HepG2 (cell line): ENCODE results near the gene CHCHD1. TPM values are rescaled to one million over a fixed set of nuclear protein-coding genes. Genes with fewer than 3 reads are reported as not detected.

Source experiments
- DDIT3 ChIP-seq: sonication (generic); formaldehyde crosslinking; IDR thresholded peaks from 2 replicates; pipeline ENCODE4 v1.4.0; 2020; ENCODE audit warnings: mild to moderate bottlenecking, missing genetic modification reagents
- FOXO4 ChIP-seq: sonication (generic); formaldehyde crosslinking; conservative IDR thresholded peaks from 2 replicates; pipeline ENCODE4 v1.8.1; 2023; ENCODE audit warnings: missing genetic modification reagents
- HDAC1 ChIP-seq: sonication (generic); formaldehyde crosslinking; IDR thresholded peaks from 2 replicates; pipeline ENCODE4 v1.5.1; 2020; ENCODE audit warnings: mild to moderate bottlenecking, missing genetic modification reagents
- HES4 ChIP-seq: sonication (generic); formaldehyde crosslinking; IDR thresholded peaks from 2 replicates; pipeline ENCODE4 v1.9.0; 2021; ENCODE audit warnings: mild to moderate bottlenecking, missing genetic modification reagents, borderline replicate concordance
- HNRNPH1 ChIP-seq: fragments of 200-400 bp; formaldehyde crosslinking; optimal IDR thresholded peaks from 2 replicates; pipeline ENCODE3; 2017; ENCODE audit warnings: mild to moderate bottlenecking, low read depth, low read length
- JDP2 ChIP-seq: sonication (generic); formaldehyde crosslinking; IDR thresholded peaks from 2 replicates; pipeline ENCODE4 v1.8.1; 2022; ENCODE audit warnings: missing genetic modification reagents, borderline replicate concordance
- MAZ ChIP-seq, 2 experiments: sonication (generic) in 1 of 2; formaldehyde crosslinking in 1 of 2; IDR thresholded peaks; 2 replicates each; pipeline versions ENCODE4 v1.5.0 to v1.6.1; 2012 to 2020; ENCODE audit warnings: low read depth in 2 of 2, mild to moderate bottlenecking in 2 of 2, borderline replicate concordance in 1 of 2, improper control_type of control experiment in 1 of 2, low read length in 1 of 2, missing genetic modification reagents in 1 of 2, moderate library complexity in 1 of 2
- MTA1 ChIP-seq: sonication (generic); formaldehyde crosslinking; IDR thresholded peaks from 2 replicates; pipeline ENCODE4 v1.4.0; 2020; ENCODE audit warnings: missing genetic modification reagents, mild to moderate bottlenecking, borderline replicate concordance
- NFE2 ChIP-seq: sonication (generic); formaldehyde crosslinking; IDR thresholded peaks from 2 replicates; pipeline ENCODE4 v1.4.0; 2020; ENCODE audit warnings: missing genetic modification reagents
- NR2F2 ChIP-seq: IDR thresholded peaks from 2 replicates; pipeline ENCODE4 v1.6.1; 2012; ENCODE audit warnings: low read depth, inconsistent platforms, borderline replicate concordance
- PAWR ChIP-seq: sonication (generic); formaldehyde crosslinking; IDR thresholded peaks from 2 replicates; pipeline ENCODE4 v1.4.0; 2020; ENCODE audit warnings: missing genetic modification reagents, mild to moderate bottlenecking, borderline replicate concordance
- RBFOX2 ChIP-seq: fragments of 200-400 bp; formaldehyde crosslinking; IDR thresholded peaks from 2 replicates; pipeline ENCODE4 v1.6.1; 2017; ENCODE audit warnings: low read depth, mild to moderate bottlenecking, low read length
- TRIM24 ChIP-seq: sonication (generic); formaldehyde crosslinking; IDR thresholded peaks from 2 replicates; pipeline ENCODE4 v1.8.0; 2022; ENCODE audit warnings: mild to moderate bottlenecking, missing genetic modification reagents
- ZFP36 ChIP-seq: fragments of 150-350 bp; IDR thresholded peaks from 2 replicates; pipeline ENCODE4 v1.6.1; 2018; ENCODE audit warnings: borderline replicate concordance, low read length, low read depth; ENCODE audit not compliant: partially characterized antibody
- ZNF12 ChIP-seq: sonication (generic); formaldehyde crosslinking; IDR thresholded peaks from 2 replicates; pipeline ENCODE4 v1.5.0; 2020; ENCODE audit warnings: missing genetic modification reagents
- ZNF17 ChIP-seq: sonication (generic); formaldehyde crosslinking; IDR thresholded peaks from 2 replicates; pipeline ENCODE4 v1.5.0; 2020; ENCODE audit warnings: mild to moderate bottlenecking, missing genetic modification reagents
- ZNF264 ChIP-seq: sonication (generic); formaldehyde crosslinking; IDR thresholded peaks from 2 replicates; pipeline ENCODE4 v1.4.0; 2020; ENCODE audit warnings: missing genetic modification reagents
- ZNF362 ChIP-seq: sonication (generic); formaldehyde crosslinking; IDR thresholded peaks from 2 replicates; pipeline ENCODE4 v1.4.0; 2020; ENCODE audit warnings: missing genetic modification reagents, mild to moderate bottlenecking, borderline replicate concordance
- ZNF510 ChIP-seq: sonication (generic); formaldehyde crosslinking; IDR thresholded peaks from 2 replicates; pipeline ENCODE4 v1.4.0; 2020; ENCODE audit warnings: low read depth, mild to moderate bottlenecking, missing genetic modification reagents
- ZNF567 ChIP-seq: sonication (generic); formaldehyde crosslinking; IDR thresholded peaks from 2 replicates; pipeline ENCODE4 v1.8.1; 2023; ENCODE audit warnings: mild to moderate bottlenecking, missing genetic modification reagents, borderline replicate concordance
- ZNF652 ChIP-seq: IDR thresholded peaks from 2 replicates; pipeline ENCODE4 v1.6.1; 2016; ENCODE audit warnings: low read depth, borderline replicate concordance
- ZNF687 ChIP-seq: sonication (generic); formaldehyde crosslinking; IDR thresholded peaks from 2 replicates; pipeline ENCODE4 v1.5.1; 2020; ENCODE audit warnings: mild to moderate bottlenecking, missing genetic modification reagents, moderate library complexity
- polyA plus RNA-seq, 8 experiments: library from polyadenylated mRNA; depleted of rRNA in 3 of 8; stranded (reverse) in 7 of 8; unstranded in 1 of 8; fragments of >200 nt; fragmentation: Illumina TruSeq in 4 of 8; extraction: Trizol in 4 of 8; gene quantifications; 2 replicates each; pipeline versions ENCODE4 v1.2.1 to v1.2.3, GENCODE V29; 2011 to 2016; ENCODE audit warnings: low read depth in 4 of 8, missing spikeins in 1 of 8, mixed read lengths in 1 of 8; ENCODE audit not compliant: insufficient read depth in 1 of 8
- total RNA-seq, 5 experiments: library from RNA; depleted of rRNA; stranded (reverse); fragments of >200 nt; fragmentation: Illumina TruSeq; extraction: Trizol; gene quantifications; 2 replicates each; pipeline ENCODE4 v1.2.3, GENCODE V29; 2016; ENCODE audit warnings: low read depth in 1 of 5

Gene CHCHD1
- total and polyA plus RNA-seq, 2 of the 13 experiments (the other 11 are each of a cell fraction or from before 2014, with no cell fraction given): 36.9 to 71.2 TPM

- TF ChIP-seq FOXO4 (CRISPR knock-in tag) (no peak), ZNF687 (CRISPR knock-in tag) (peak; percentile 99), ZNF567 (no peak), MAZ (IDR thresholded peaks at IDR 0.05; ENCODE audit: borderline replicate concordance, low read depth, low read length) (no peak), MAZ (CRISPR knock-in tag; IDR thresholded peaks at IDR 0.05; ENCODE audit: low read depth) (peak; percentile 76; the same call in 1 of the 2 replicates), ZNF12 (CRISPR knock-in tag) (peak; percentile 28; the same call in 1 of the 2 replicates), HNRNPH1 (no peak), NR2F2 (peak; percentile 62; the same call in 1 of the 2 replicates), ZNF362 (CRISPR knock-in tag) (no peak), PAWR (CRISPR knock-in tag) (no peak), HDAC1 (CRISPR knock-in tag) (peak; percentile 93), DDIT3 (CRISPR knock-in tag) (no peak), ZFP36 (no peak), JDP2 (no peak), HES4 (CRISPR knock-in tag) (no peak; the same call in 1 of the 2 replicates), MTA1 (CRISPR knock-in tag) (no peak), NFE2 (CRISPR knock-in tag) (no peak), ZNF17 (CRISPR knock-in tag) (no peak), TRIM24 (0 out of 2 replicates have a peak, but pooled peaks have one; percentile 49), ZNF510 (CRISPR knock-in tag) (no peak), ZNF264 (CRISPR knock-in tag) (0 out of 2 replicates have a peak, but pooled peaks have one; percentile 36), RBFOX2 (peak; percentile 96), ZNF652 (CRISPR knock-in tag) (no peak)
Observed at GRCh38 chr10:73781879-73782748, at the start of gene CHCHD1 (continued).
